ENCODE measurements around the gene NRK.

DNA sequence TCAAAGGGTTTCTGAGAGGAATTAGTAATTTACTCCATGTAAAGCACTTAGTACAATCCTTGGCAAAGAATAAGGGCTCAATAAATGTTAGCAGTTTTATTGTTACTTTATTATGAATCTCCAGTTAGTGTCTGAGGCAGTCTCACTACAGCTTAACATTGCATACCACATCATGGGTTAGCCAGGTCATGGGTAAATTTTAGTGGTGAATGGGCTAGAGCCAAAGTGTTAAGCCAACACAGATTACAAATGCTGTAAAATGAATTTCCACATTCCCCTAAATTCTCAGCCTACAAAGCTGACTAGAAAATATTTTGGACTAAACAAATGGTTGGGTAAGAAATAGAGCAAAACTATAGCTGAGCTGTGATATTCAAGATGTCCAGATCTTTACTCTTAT lies 72.4 kb downstream of the NRK start:
- TF ChIP-seq, protein P1, sequence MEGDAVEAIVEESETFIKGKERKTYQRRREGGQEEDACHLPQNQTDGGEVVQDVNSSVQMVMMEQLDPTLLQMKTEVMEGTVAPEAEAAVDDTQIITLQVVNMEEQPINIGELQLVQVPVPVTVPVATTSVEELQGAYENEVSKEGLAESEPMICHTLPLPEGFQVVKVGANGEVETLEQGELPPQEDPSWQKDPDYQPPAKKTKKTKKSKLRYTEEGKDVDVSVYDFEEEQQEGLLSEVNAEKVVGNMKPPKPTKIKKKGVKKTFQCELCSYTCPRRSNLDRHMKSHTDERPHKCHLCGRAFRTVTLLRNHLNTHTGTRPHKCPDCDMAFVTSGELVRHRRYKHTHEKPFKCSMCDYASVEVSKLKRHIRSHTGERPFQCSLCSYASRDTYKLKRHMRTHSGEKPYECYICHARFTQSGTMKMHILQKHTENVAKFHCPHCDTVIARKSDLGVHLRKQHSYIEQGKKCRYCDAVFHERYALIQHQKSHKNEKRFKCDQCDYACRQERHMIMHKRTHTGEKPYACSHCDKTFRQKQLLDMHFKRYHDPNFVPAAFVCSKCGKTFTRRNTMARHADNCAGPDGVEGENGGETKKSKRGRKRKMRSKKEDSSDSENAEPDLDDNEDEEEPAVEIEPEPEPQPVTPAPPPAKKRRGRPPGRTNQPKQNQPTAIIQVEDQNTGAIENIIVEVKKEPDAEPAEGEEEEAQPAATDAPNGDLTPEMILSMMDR (IDR thresholded peaks at IDR 0.05): no peak
- TF ChIP-seq POLR2AphosphoS5 (IDR thresholded peaks at IDR 0.05): no peak
- no peak for TF ChIP-seq POLR2A (IDR thresholded peaks at IDR 0.05)
- no peak for TF ChIP-seq EP300 (IDR thresholded peaks at IDR 0.05)

Measured in sigmoid colon (tissue), 4 donors.